Omental fat pad (tissue), 4 donors: ENCODE results near the gene AUTS2. TPM values are rescaled to one million over a fixed set of nuclear protein-coding genes. Genes with fewer than 3 reads are reported as not detected.

Experiments used
- ATAC-seq: fragments of 150-250 bp; one replicate; pipeline ENCODE4 v1.9.1; 2016; ENCODE audit warnings: mild to moderate bottlenecking, moderate library complexity; ENCODE audit not compliant: low FRiP score
- DNase-seq: peaks from one replicate; pipeline ENCODE4 v3.0.0-alpha.2; 2019; ENCODE audit warnings: low spot score
- total RNA-seq, 4 donors: library from RNA; depleted of rRNA; stranded (reverse); fragments of >200 nt; gene quantifications; one replicate each; pipeline ENCODE4 v1.1.0, GENCODE V29; 2016
- TF ChIP-seq, protein P1 (sequence below), 3 donors: fragments of 450-650 bp; IDR thresholded peaks; one replicate each; pipeline ENCODE4 v1.5.1; 2016 to 2017; ENCODE audit warnings: antibody characterized with exemption in 3 of 3, mild to moderate bottlenecking in 3 of 3, moderate library complexity in 2 of 3

AUTS2 gene
- total RNA-seq, 4 donors from 2014 or later = 13.2 to 27.0 (median 21.2) TPM

DNA sequence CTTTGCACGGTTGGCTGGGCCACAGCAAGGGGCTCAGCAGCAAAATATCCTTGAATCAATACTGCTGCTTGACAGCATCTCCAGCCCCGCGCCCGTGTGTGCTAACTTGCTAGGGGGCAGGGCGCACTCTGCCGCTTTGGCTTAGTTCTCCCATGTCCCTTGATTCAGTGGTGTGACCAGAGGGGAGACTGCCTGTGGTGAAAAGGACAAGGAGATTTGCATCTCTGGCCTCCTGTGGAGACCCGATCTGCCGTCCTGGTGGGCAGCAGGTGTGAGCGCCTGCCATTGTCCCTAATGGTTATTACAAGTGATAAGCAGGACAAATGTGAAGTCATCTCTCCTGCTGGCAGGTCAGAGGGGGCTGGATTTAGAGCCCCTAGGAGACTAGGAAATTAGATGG lies 1033.4 kb downstream of the AUTS2 start:
- no peak for DNase-seq
- TF ChIP-seq, protein P1, sequence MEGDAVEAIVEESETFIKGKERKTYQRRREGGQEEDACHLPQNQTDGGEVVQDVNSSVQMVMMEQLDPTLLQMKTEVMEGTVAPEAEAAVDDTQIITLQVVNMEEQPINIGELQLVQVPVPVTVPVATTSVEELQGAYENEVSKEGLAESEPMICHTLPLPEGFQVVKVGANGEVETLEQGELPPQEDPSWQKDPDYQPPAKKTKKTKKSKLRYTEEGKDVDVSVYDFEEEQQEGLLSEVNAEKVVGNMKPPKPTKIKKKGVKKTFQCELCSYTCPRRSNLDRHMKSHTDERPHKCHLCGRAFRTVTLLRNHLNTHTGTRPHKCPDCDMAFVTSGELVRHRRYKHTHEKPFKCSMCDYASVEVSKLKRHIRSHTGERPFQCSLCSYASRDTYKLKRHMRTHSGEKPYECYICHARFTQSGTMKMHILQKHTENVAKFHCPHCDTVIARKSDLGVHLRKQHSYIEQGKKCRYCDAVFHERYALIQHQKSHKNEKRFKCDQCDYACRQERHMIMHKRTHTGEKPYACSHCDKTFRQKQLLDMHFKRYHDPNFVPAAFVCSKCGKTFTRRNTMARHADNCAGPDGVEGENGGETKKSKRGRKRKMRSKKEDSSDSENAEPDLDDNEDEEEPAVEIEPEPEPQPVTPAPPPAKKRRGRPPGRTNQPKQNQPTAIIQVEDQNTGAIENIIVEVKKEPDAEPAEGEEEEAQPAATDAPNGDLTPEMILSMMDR (IDR thresholded peaks at IDR 0.05) = no peak
- no peak for ATAC-seq

DNA sequence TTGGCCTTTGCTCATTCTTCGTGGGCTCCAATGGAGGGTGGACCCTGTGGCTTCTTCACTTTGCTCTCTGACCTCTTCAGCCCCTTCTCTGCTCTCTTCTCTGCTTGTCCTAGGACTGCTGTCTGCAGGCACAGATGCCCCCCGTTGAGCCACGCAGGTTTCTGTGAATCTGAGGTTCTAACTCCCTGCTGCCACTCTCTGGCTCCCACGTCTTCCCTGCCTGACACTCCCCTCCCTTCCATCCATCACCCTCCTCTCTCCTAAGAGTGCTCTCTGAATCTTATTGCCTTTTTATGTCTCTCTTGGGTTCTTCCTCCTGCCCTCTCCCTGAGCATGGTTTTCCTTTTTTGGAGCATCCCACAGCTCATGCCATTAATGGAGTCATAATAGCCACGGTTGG lies 1034.1 kb downstream of the AUTS2 start:
- TF ChIP-seq, protein P1 (IDR thresholded peaks at IDR 0.05) = no peak

DNA sequence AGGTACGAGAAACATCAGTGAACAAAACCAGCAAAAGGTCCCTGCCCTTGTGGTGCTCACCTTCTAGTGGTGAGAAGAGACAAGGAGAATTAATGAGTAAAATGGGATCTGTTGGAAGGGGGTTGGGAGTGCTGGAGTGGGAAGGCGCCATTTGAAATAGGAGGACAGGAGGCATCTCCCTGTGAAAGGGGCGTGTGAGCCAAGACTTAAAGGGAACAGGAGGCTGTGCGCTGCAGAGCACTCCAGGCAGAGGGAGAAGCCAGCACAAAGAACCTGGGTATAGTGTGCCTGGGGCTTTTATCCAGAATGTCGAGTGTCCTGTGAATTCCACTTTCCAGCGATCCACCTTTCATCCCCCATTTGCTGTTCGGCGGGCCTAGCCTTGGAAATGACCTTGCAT lies 1035.8 kb downstream of the AUTS2 start:
- ATAC-seq (no peak), DNase-seq (no peak)
- TF ChIP-seq, protein P1 (IDR thresholded peaks at IDR 0.05) = no peak

More for the DNA sequence above, 1034.1 kb downstream of the AUTS2 start:
- ATAC-seq (no peak), DNase-seq (no peak)

DNA sequence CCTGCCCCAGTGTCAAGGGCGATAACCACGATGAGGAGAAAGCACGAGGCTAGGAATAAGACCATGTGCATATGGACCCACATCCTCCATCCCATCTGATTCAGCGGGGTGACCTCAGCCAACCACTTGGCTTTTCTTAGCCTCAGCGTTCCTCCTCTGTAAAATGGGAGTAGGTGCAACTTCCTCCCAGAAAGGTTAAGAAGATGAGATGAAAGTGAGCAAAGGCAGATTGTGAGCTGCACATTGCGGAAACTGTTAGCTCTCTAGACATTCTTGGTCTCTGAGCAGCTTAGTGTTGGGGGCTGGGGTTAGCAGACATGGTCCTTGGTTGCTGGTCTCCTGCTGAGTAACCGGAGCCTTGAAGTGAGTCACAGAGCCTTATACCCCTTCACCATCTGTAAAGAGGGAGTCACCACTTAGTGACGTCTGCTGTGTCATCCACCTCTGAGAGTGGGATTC lies 1036.4 kb downstream of the AUTS2 start:
- DNase-seq = no peak
- TF ChIP-seq, protein P1 (IDR thresholded peaks at IDR 0.05) = no peak
- no peak for ATAC-seq

DNA sequence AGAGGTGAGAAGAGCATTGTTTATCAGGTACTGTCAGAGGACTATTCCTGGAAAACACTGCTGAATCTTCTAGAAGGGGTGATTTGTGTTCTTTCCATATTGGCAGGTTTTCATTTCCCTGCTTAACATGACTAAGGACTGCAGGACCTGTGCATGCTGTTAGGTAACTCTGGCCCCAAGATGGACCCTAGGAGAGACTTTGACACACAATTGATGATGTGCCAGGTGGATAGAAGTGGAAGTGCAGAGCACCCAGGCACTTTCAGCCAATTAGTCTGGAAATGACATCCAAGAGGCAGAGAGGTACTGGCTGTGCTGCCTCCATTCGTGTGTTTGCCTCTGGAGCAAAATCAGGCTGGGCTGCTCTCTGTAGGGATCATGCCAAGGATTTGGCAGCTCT lies 1037.4 kb downstream of the AUTS2 start:
- DNase-seq = no peak
- TF ChIP-seq, protein P1 (IDR thresholded peaks at IDR 0.05) = no peak
- ATAC-seq = no peak

DNA sequence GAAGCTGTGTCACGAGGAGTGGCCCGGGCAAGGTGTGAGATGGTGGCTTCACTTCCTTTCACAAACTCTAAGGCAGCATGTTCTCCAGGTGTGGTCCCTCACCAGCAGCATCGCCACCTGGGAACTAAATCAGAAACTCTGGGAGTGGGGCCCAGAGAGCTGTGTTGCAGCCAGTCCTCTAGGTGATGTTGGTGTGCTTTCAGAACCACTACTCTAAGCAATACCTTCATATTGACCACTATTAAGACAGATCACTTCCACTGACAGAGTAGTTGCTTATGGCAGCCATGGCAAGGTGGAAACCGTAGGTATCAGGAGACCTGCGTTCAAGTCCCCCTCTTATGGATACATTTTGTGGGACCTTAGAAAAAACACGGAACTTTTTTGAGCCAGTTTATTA lies 1037.9 kb downstream of the AUTS2 start:
- TF ChIP-seq, protein P1 (IDR thresholded peaks at IDR 0.05) = no peak
- ATAC-seq (no peak), DNase-seq (no peak)

DNA sequence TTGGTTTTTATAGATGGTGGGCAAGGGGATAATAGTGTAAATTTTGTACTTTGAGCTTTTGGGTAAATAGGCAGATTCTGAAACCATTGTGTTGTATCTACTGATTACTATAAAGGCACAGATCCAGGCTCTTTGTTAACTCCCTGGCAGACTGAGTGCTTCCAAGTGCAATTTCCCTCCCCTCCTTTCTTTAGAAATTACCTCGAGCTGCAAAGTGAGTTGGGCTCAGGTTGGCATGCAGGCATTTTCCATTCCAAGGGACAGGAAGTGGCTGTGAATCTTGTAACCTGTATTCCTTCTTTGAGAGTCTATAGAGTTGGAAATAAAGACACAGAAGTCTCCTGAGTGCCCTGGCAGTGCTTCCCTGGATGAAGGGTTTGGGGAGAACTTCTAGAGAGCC lies 1039.5 kb downstream of the AUTS2 start:
- no peak for ATAC-seq
- no peak for DNase-seq
- TF ChIP-seq, protein P1 (IDR thresholded peaks at IDR 0.05) = no peak
